HepG2 (cell line): ENCODE data around the gene KRT36. TPM values are rescaled to one million over a fixed set of nuclear protein-coding genes. Genes with fewer than 3 reads are reported as not detected.
A peak's percentile ranks its signal among the peaks of the same experiment; 100 is the strongest.

Experiments
- BRCA1 ChIP-seq: sonication (generic); formaldehyde crosslinking; IDR thresholded peaks from 2 replicates; pipeline ENCODE4 v1.4.0; 2020; ENCODE audit warnings: missing genetic modification reagents
- DPF2 ChIP-seq: sonication (generic); formaldehyde crosslinking; IDR thresholded peaks from 2 replicates; pipeline ENCODE4 v1.4.0; 2020; ENCODE audit warnings: mild to moderate bottlenecking, low read depth, missing genetic modification reagents, borderline replicate concordance
- GMEB2 ChIP-seq: IDR thresholded peaks from 2 replicates; pipeline ENCODE4 v1.6.1; 2016; ENCODE audit warnings: missing biosample characterization, missing genetic modification reagents, low read depth
- HDAC1 ChIP-seq: sonication (generic); formaldehyde crosslinking; IDR thresholded peaks from 2 replicates; pipeline ENCODE4 v1.5.1; 2020; ENCODE audit warnings: mild to moderate bottlenecking, missing genetic modification reagents
- HIC2 ChIP-seq: sonication (generic); formaldehyde crosslinking; IDR thresholded peaks from 2 replicates; pipeline ENCODE4 v1.9.0; 2022; ENCODE audit warnings: low read depth, missing genetic modification reagents
- KMT2B ChIP-seq: IDR thresholded peaks from 2 replicates; pipeline ENCODE4 v1.6.1; 2016; ENCODE audit warnings: missing genetic modification reagents, missing compliant biosample characterization
- NFYB ChIP-seq: sonication (generic); formaldehyde crosslinking; IDR thresholded peaks from 2 replicates; pipeline ENCODE4 v1.4.0; 2020; ENCODE audit warnings: missing genetic modification reagents
- RFX5 ChIP-seq: IDR thresholded peaks from 2 replicates; pipeline ENCODE4 v1.6.1; 2011; ENCODE audit warnings: low read depth, low read length, improper control_type of control experiment
- ZNF230 ChIP-seq: sonication (generic); formaldehyde crosslinking; IDR thresholded peaks from 2 replicates; pipeline ENCODE4 v1.4.0; 2020; ENCODE audit warnings: mild to moderate bottlenecking, missing genetic modification reagents
- ZNF24 ChIP-seq: fragments of 450-650 bp; IDR thresholded peaks from 2 replicates; pipeline ENCODE4 v1.6.1; 2017; ENCODE audit warnings: antibody characterized with exemption, mild to moderate bottlenecking
- ZNF296 ChIP-seq: sonication (generic); formaldehyde crosslinking; conservative IDR thresholded peaks from 2 replicates; pipeline ENCODE4 v1.5.0; 2020; ENCODE audit warnings: mild to moderate bottlenecking, missing genetic modification reagents
- ZNF468 ChIP-seq: sonication (generic); formaldehyde crosslinking; IDR thresholded peaks from 2 replicates; pipeline ENCODE4 v1.8.0; 2022; ENCODE audit warnings: mild to moderate bottlenecking, moderate library complexity, missing genetic modification reagents
- ZNF496 ChIP-seq: sonication (generic); formaldehyde crosslinking; IDR thresholded peaks from 2 replicates; pipeline ENCODE4 v1.8.1; 2023; ENCODE audit warnings: mild to moderate bottlenecking, moderate library complexity, missing genetic modification reagents; ENCODE audit not compliant: insufficient replicate concordance
- ZNF543 ChIP-seq: sonication (generic); formaldehyde crosslinking; IDR thresholded peaks from 2 replicates; pipeline ENCODE4 v1.4.0; 2020; ENCODE audit warnings: mild to moderate bottlenecking, missing genetic modification reagents
- ZNF713 ChIP-seq: sonication (generic); formaldehyde crosslinking; IDR thresholded peaks from 2 replicates; pipeline ENCODE4 v1.4.0; 2020; ENCODE audit warnings: mild to moderate bottlenecking, missing genetic modification reagents
- ZNF772 ChIP-seq: sonication (generic); formaldehyde crosslinking; IDR thresholded peaks from 2 replicates; pipeline ENCODE4 v1.5.0; 2020; ENCODE audit warnings: mild to moderate bottlenecking, missing genetic modification reagents
- polyA plus RNA-seq, 8 experiments: library from polyadenylated mRNA; depleted of rRNA in 3 of 8; stranded (reverse) in 7 of 8; unstranded in 1 of 8; fragments of >200 nt; fragmentation: Illumina TruSeq in 4 of 8; extraction: Trizol in 4 of 8; gene quantifications; 2 replicates each; pipeline versions ENCODE4 v1.2.1 to v1.2.3, GENCODE V29; 2011 to 2016; ENCODE audit warnings: low read depth in 4 of 8, missing spikeins in 1 of 8, mixed read lengths in 1 of 8; ENCODE audit not compliant: insufficient read depth in 1 of 8
- total RNA-seq, 5 experiments: library from RNA; depleted of rRNA; stranded (reverse); fragments of >200 nt; fragmentation: Illumina TruSeq; extraction: Trizol; gene quantifications; 2 replicates each; pipeline ENCODE4 v1.2.3, GENCODE V29; 2016; ENCODE audit warnings: low read depth in 1 of 5
- TF ChIP-seq, protein P1 (sequence below): sonication (generic); formaldehyde crosslinking; IDR thresholded peaks from 2 replicates; pipeline ENCODE4 v1.4.0; 2020; ENCODE audit warnings: missing genetic modification reagents
- TF ChIP-seq, protein P2 (sequence below), 2 experiments: sonication (generic) in 1 of 2; formaldehyde crosslinking in 1 of 2; IDR thresholded peaks; 2 replicates each; pipeline versions ENCODE4 v1.4.0 to v1.6.1; 2016 to 2020; ENCODE audit warnings: borderline replicate concordance in 1 of 2, low read depth in 1 of 2, mild to moderate bottlenecking in 1 of 2, missing genetic modification reagents in 1 of 2

KRT36 gene
- total and polyA plus RNA-seq, 2 of the 13 experiments (the other 11 are each of a cell fraction or from before 2014, with no cell fraction given), result not detected

DNA sequence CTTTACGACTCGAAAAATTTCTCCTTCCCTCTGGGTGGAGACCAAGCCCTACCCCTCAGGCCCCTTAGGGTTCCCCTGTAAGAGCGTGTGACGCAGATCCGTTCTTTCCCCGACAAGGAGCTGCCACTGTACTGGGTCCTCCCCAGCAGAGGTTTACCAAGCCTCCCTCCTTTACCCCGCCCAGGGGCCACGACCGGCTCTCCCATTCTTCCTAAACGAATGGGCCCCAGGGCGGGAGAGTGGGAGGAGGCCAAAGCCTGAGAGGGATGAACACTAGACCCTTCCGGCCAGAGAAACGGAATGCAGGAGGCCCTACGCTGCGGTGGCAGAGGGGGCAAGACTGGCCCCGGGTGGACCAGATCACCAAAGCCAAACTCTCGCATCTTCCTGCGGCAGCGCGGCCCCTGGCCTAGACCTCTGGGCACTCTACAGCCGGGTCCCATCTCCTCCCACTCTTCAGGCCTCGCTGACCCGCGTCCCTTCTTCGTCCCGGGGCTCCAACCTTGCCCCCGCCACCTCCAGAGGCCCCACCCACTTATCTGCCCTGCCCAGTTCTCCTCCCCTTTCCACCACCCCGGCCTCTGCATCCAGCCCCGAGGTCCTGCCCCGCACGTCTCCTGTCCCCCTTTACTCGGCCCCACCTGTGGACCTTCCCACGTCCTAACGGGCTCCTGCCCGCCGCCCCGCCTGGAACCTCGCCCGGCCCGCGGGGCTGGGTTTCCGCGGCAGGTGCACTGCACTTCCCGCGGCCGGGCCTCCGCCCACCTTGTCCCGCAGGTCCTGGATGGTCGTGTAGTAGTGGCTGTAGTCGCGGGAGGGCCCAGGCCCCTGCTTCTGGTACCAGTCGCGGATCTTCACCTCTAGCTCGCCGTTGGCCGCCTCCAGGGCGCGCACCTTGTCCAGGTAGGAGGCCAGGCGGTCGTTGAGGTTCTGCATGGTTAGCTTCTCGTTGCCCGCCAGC lies 37.6 kb upstream of the KRT36 start (continued):
- TF ChIP-seq, protein P1, sequence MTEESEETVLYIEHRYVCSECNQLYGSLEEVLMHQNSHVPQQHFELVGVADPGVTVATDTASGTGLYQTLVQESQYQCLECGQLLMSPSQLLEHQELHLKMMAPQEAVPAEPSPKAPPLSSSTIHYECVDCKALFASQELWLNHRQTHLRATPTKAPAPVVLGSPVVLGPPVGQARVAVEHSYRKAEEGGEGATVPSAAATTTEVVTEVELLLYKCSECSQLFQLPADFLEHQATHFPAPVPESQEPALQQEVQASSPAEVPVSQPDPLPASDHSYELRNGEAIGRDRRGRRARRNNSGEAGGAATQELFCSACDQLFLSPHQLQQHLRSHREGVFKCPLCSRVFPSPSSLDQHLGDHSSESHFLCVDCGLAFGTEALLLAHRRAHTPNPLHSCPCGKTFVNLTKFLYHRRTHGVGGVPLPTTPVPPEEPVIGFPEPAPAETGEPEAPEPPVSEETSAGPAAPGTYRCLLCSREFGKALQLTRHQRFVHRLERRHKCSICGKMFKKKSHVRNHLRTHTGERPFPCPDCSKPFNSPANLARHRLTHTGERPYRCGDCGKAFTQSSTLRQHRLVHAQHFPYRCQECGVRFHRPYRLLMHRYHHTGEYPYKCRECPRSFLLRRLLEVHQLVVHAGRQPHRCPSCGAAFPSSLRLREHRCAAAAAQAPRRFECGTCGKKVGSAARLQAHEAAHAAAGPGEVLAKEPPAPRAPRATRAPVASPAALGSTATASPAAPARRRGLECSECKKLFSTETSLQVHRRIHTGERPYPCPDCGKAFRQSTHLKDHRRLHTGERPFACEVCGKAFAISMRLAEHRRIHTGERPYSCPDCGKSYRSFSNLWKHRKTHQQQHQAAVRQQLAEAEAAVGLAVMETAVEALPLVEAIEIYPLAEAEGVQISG (CRISPR knock-in tag), result no peak
- TF ChIP-seq ZNF296 (CRISPR knock-in tag) (no peak), HIC2 (CRISPR knock-in tag) (no peak), HDAC1 (CRISPR knock-in tag) (no peak), ZNF230 (0 out of 2 replicates have a peak, but pooled peaks have one; percentile 28), KMT2B (CRISPR knock-in tag) (0 out of 2 replicates have a peak, but pooled peaks have one; percentile 43), BRCA1 (CRISPR knock-in tag) (no peak), RFX5 (no peak), ZNF713 (no peak), ZNF496 (CRISPR knock-in tag) (no peak), NFYB (CRISPR knock-in tag) (0 out of 2 replicates have a peak, but pooled peaks have one; percentile 10), ZNF24 (no peak), ZNF543 (CRISPR knock-in tag) (no peak), GMEB2 (CRISPR knock-in tag) (no peak), ZNF468 (CRISPR knock-in tag) (0 out of 2 replicates have a peak, but pooled peaks have one; percentile 51), ZNF772 (peak; percentile 51; the same call in 1 of the 2 replicates), DPF2 (no peak)
- TF ChIP-seq, protein P2, sequence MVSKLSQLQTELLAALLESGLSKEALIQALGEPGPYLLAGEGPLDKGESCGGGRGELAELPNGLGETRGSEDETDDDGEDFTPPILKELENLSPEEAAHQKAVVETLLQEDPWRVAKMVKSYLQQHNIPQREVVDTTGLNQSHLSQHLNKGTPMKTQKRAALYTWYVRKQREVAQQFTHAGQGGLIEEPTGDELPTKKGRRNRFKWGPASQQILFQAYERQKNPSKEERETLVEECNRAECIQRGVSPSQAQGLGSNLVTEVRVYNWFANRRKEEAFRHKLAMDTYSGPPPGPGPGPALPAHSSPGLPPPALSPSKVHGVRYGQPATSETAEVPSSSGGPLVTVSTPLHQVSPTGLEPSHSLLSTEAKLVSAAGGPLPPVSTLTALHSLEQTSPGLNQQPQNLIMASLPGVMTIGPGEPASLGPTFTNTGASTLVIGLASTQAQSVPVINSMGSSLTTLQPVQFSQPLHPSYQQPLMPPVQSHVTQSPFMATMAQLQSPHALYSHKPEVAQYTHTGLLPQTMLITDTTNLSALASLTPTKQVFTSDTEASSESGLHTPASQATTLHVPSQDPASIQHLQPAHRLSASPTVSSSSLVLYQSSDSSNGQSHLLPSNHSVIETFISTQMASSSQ (IDR thresholded peaks at IDR 0.05; ENCODE audit: low read depth), result no peak
- TF ChIP-seq, protein P2 (CRISPR knock-in tag; IDR thresholded peaks at IDR 0.05; ENCODE audit: borderline replicate concordance), result no peak
